OCI-LY7 (cell line): ENCODE results near the gene TDRD10.

Experiments used
- EZH2phosphoT487 ChIP-seq: fragments of 200-600 bp; sonication (generic); IDR thresholded peaks from 2 replicates; pipeline ENCODE4 v1.6.1; 2018; ENCODE audit warnings: low read depth, borderline replicate concordance, mild to moderate bottlenecking, mixed run types, antibody characterized with exemption, low read length, moderate library complexity, mixed read lengths
- TF ChIP-seq, protein P1 (sequence below): fragments of 200-600 bp; sonication (generic); conservative IDR thresholded peaks from 2 replicates; pipeline ENCODE4 v1.5.1; 2014; ENCODE audit warnings: mild to moderate bottlenecking, antibody characterized with exemption, low read length, moderate library complexity, mixed read lengths

DNA sequence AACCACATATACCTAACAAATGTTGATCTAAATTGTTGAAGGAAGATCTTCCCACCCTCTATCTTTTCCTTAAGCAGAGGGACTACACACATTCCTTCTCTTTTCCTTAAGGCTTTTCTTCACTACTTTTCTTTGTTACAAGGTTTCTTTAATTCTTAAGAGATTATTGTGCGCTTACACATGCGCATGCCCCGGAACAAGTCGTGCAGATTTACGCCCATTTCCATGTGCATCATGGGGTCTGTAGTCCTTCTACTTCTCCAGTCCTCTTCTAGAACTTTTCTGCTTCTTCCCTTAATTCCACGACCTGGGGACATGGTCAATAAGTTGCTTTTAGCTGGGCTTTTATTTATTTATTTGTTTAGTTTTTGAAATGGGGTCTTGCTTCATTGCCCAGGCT is 63.9 kb downstream of the TDRD10 start:
- TF ChIP-seq, protein P1, sequence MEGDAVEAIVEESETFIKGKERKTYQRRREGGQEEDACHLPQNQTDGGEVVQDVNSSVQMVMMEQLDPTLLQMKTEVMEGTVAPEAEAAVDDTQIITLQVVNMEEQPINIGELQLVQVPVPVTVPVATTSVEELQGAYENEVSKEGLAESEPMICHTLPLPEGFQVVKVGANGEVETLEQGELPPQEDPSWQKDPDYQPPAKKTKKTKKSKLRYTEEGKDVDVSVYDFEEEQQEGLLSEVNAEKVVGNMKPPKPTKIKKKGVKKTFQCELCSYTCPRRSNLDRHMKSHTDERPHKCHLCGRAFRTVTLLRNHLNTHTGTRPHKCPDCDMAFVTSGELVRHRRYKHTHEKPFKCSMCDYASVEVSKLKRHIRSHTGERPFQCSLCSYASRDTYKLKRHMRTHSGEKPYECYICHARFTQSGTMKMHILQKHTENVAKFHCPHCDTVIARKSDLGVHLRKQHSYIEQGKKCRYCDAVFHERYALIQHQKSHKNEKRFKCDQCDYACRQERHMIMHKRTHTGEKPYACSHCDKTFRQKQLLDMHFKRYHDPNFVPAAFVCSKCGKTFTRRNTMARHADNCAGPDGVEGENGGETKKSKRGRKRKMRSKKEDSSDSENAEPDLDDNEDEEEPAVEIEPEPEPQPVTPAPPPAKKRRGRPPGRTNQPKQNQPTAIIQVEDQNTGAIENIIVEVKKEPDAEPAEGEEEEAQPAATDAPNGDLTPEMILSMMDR: no peak
- TF ChIP-seq EZH2phosphoT487: no peak
